HG02840 (cell line): ENCODE results near the gene TPRG1L.

Experiments used
- ATAC-seq: cut with Tn5 transposase; IDR thresholded peaks from one replicate; pipeline ENCODE4 v1.9.1; 2021; ENCODE audit warnings: mild to moderate bottlenecking, moderate library complexity, moderate number of reproducible peaks; ENCODE audit not compliant: unreplicated experiment, low FRiP score

TPRG1L gene

GRCh38 chr1:3676581-3677470, 52.0 kb downstream of the TPRG1L start:
- peak; percentile 69 for ATAC-seq

- no peak for ATAC-seq
Observed at GRCh38 chr1:3677484-3677883, 52.7 kb downstream of the TPRG1L start.

- ATAC-seq = no peak
Observed at GRCh38 chr1:3678361-3679097, 53.7 kb downstream of the TPRG1L start.

GRCh38 chr1:3679098-3679555, 54.3 kb downstream of the TPRG1L start:
- no peak for ATAC-seq
